Chondrocyte (in vitro differentiated cells): ENCODE data around the gene SLC24A4. TPM values are rescaled to one million over a fixed set of nuclear protein-coding genes. Genes with fewer than 3 reads are reported as not detected.

ENCODE experiments used
- DNase-seq: peaks from one replicate; pipeline ENCODE4 v3.0.0; 2021; ENCODE audit warnings: mixed read lengths, low spot score
- H3K27ac Mint-ChIP-seq: one replicate; pipeline ENCODE4 v1.8.0; 2021; ENCODE audit warnings: mild to moderate bottlenecking, moderate library complexity, mixed read lengths; ENCODE audit not compliant: unreplicated experiment
- H3K27me3 Mint-ChIP-seq: 2 replicates; pipeline ENCODE4 v1.8.0; 2021; ENCODE audit warnings: low read depth, mixed read lengths
- H3K36me3 Mint-ChIP-seq: 2 replicates; pipeline ENCODE4 v1.8.0; 2021; ENCODE audit warnings: low read depth, mixed read lengths
- H3K4me1 Mint-ChIP-seq: 2 replicates; pipeline ENCODE4 v1.8.0; 2021; ENCODE audit warnings: low read depth, mild to moderate bottlenecking, mixed read lengths
- H3K4me3 Mint-ChIP-seq: one replicate; pipeline ENCODE4 v1.8.0; 2021; ENCODE audit warnings: mild to moderate bottlenecking, moderate library complexity, mixed read lengths; ENCODE audit not compliant: unreplicated experiment
- H3K9me3 Mint-ChIP-seq: 2 replicates; pipeline ENCODE4 v1.8.0; 2021; ENCODE audit warnings: low read depth, mixed read lengths
- CTCF ChIP-seq: fragments of 200-600 bp; sonication (generic); IDR thresholded peaks from 2 replicates; pipeline ENCODE4 v1.5.0; 2021; ENCODE audit warnings: antibody characterized with exemption, mild to moderate bottlenecking, moderate library complexity
- total RNA-seq: library from RNA; stranded (reverse); gene quantifications from 3 replicates; pipeline ENCODE4 v1.2.1, GENCODE V29; 2021

Gene SLC24A4
- total RNA-seq, 1 donor from 2014 or later: 0.37 TPM

- no peak for TF ChIP-seq CTCF
- no peaks in the 10 kb centered on the region for H3K27me3 Mint-ChIP-seq
- H3K9me3 Mint-ChIP-seq: no peaks in the 10 kb centered on the region
- H3K27ac Mint-ChIP-seq: no peak overlapping the region
- H3K4me1 Mint-ChIP-seq: peaks cover 22% of the 10 kb centered on the region
- DNase-seq: no peak
- H3K36me3 Mint-ChIP-seq: no peaks in the 10 kb centered on the region
- no peak overlapping the region for H3K4me3 Mint-ChIP-seq
Observed at GRCh38 chr14:92458136-92459029, 135.4 kb downstream of the SLC24A4 start.

- Mint-ChIP-seq H3K36me3 (no peaks in the 10 kb centered on the region), H3K27ac (no peak overlapping the region), H3K9me3 (no peaks in the 10 kb centered on the region), H3K4me3 (no peak overlapping the region), H3K27me3 (no peaks in the 10 kb centered on the region), H3K4me1 (peaks cover 22% of the 10 kb centered on the region)
- DNase-seq: no peak
- TF ChIP-seq CTCF: no peak
Observed at GRCh38 chr14:92459030-92459949, 136.3 kb downstream of the SLC24A4 start.

- no peak for DNase-seq
- H3K4me1 Mint-ChIP-seq: peaks cover 22% of the 10 kb centered on the region
- no peak overlapping the region for H3K27ac Mint-ChIP-seq
- H3K36me3 Mint-ChIP-seq: no peaks in the 10 kb centered on the region
- no peaks in the 10 kb centered on the region for H3K27me3 Mint-ChIP-seq
- TF ChIP-seq CTCF: peak; percentile 40
- no peak overlapping the region for H3K4me3 Mint-ChIP-seq
- H3K9me3 Mint-ChIP-seq: no peaks in the 10 kb centered on the region
Observed at GRCh38 chr14:92459950-92460421, 137.0 kb downstream of the SLC24A4 start.

GRCh38 chr14:92460541-92460915 is 137.6 kb downstream of the SLC24A4 start:
- Mint-ChIP-seq H3K9me3 (no peaks in the 10 kb centered on the region), H3K27ac (no peak overlapping the region), H3K4me3 (no peak overlapping the region), H3K27me3 (no peaks in the 10 kb centered on the region), H3K4me1 (peaks cover 22% of the 10 kb centered on the region), H3K36me3 (no peaks in the 10 kb centered on the region)
- TF ChIP-seq CTCF: no peak
- DNase-seq: no peak
